IPS-NIHi7 (cell line): ENCODE data around the gene CYP21A2.
A peak's percentile ranks its signal among the peaks of the same experiment; 100 is the strongest.

ENCODE experiments used
- DNase-seq: peaks from one replicate; pipeline ENCODE4 v3.0.0; 2012; ENCODE audit warnings: mixed read lengths; ENCODE audit errors: extremely low spot score

CYP21A2 gene

GRCh38 chr6:32083812-32084768, 45.9 kb downstream of the CYP21A2 start:
- no peak for DNase-seq

DNA sequence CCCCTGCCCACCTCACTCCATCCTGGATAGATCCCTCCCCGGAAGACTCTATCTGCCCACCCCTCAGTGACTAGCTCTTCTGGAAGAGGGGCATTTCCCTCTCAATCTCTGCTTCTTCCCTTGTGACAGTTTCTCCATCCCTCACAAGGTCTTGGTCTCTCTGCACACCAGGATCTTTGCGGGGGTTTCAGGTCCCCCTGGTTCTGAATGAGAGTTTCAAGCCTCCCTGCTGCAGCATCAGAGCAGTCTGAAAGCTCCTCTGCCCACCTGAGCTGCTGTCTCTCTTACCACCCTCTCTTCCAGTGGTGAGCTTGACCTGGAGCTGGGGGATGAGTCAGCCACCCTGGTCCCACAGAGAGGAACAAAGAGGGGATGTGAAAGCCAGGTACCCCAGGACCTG, 46.6 kb downstream of the CYP21A2 start:
- DNase-seq: no peak

- no peak for DNase-seq
Measured at GRCh38 chr6:32085759-32086459, 47.7 kb downstream of the CYP21A2 start.

DNA sequence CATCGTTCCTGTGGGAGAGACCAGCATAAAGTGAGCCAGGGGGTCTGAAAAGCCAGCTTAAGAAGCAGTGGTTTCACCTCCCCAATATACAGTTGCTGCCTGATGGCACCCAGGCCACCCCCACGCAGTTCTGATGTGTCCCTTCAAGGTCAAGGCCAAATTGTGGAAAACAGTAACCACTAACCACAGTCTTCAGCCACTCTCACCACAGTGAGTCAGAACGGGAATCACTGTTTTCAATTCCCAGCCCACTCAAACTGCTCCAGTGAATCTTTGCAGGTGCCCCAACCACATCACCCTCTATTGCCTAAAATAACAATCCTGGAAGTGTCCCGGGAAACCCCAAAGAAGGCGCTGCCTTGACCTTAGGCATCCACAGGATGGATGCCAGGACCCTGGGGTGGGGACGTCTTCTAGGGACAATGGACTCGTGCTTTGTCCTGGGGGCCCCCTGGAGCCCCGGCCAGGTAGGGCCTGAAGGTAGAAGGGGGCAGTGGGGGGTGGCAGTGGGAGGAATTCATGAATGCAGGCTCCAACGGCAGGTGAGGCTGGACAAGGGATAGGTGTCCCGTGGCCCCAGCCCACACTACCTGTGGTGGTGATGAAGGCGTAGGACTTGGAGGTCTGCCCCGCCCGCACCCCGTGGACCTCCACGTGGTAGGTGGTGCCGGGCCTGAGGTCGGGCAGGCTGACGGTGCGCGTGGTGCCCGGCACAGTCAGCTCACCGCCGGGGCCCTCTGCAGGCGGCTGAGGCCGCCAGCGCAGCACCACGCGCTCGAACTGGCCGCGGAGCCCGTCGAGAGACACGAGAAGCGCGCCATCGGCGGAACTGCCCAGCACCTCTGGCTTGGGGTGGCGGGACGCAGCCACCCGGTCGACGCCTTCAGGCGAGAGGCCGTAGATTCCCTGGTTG, 48.7 kb downstream of the CYP21A2 start:
- peak; percentile 58 for DNase-seq

- peak; percentile 92 for DNase-seq
Measured at GRCh38 chr6:32087574-32088486, 49.6 kb downstream of the CYP21A2 start.

- no peak for DNase-seq
Measured at GRCh38 chr6:32088487-32089049, 50.4 kb downstream of the CYP21A2 start.

- DNase-seq: no peak
Measured at GRCh38 chr6:32089082-32089828, 51.0 kb downstream of the CYP21A2 start.
